SK-N-SH (cell line): ENCODE results near the gene LSR.

Experiments
- CTCF ChIP-seq: fragments of 200-600 bp; sonication (generic); IDR thresholded peaks from 2 replicates; pipeline ENCODE4 v1.6.1; 2017; ENCODE audit warnings: antibody characterized with exemption, mild to moderate bottlenecking, moderate library complexity
- EP300 ChIP-seq, 2 experiments: IDR thresholded peaks; 2 replicates each; pipeline versions ENCODE4 v1.4.0 to v1.6.1; 2012; ENCODE audit warnings: borderline replicate concordance in 1 of 2, low read depth in 1 of 2, low read length in 1 of 2
- MXI1 ChIP-seq: IDR thresholded peaks from 2 replicates; pipeline ENCODE4 v1.6.1; 2012; ENCODE audit warnings: mild to moderate bottlenecking, low read depth, low read length, improper control_type of control experiment
- RFX5 ChIP-seq: IDR thresholded peaks from 2 replicates; pipeline ENCODE4 v1.6.1; 2012; ENCODE audit warnings: mild to moderate bottlenecking, improper control_type of control experiment, low read length
- TEAD4 ChIP-seq: IDR thresholded peaks from 2 replicates; pipeline ENCODE4 v1.4.0; 2012; ENCODE audit warnings: mild to moderate bottlenecking, borderline replicate concordance; ENCODE audit not compliant: insufficient read depth

- TF ChIP-seq EP300 (IDR thresholded peaks at IDR 0.05; ENCODE audit: borderline replicate concordance in 1 of 2, low read depth in 1 of 2, low read length in 1 of 2) (no peak), MXI1 (no peak), CTCF (no peak), TEAD4 (no peak), RFX5 (no peak)
Observed at GRCh38 chr19:35302446-35302845, 53.6 kb downstream of the LSR start.
